Activated CD4-positive, CD25-positive, alpha-beta regulatory T cell treated with anti-CD3 and anti-CD28 coated beads, Interleukin-2, amount 50 U/mL, for 72 hours (primary cell): Measurements from ENCODE around the gene THOC2.
A peak's percentile ranks its signal among the peaks of the same experiment; 100 is the strongest.
"Not testable (repeated sequence)": the region's sequence is repeated elsewhere in the genome, so short reads cannot be mapped to it uniquely, and the experiment has no call there.

ENCODE experiments used
- DNase-seq: peaks from one replicate; pipeline ENCODE4 v3.0.0; 2021

THOC2 gene, protein sequence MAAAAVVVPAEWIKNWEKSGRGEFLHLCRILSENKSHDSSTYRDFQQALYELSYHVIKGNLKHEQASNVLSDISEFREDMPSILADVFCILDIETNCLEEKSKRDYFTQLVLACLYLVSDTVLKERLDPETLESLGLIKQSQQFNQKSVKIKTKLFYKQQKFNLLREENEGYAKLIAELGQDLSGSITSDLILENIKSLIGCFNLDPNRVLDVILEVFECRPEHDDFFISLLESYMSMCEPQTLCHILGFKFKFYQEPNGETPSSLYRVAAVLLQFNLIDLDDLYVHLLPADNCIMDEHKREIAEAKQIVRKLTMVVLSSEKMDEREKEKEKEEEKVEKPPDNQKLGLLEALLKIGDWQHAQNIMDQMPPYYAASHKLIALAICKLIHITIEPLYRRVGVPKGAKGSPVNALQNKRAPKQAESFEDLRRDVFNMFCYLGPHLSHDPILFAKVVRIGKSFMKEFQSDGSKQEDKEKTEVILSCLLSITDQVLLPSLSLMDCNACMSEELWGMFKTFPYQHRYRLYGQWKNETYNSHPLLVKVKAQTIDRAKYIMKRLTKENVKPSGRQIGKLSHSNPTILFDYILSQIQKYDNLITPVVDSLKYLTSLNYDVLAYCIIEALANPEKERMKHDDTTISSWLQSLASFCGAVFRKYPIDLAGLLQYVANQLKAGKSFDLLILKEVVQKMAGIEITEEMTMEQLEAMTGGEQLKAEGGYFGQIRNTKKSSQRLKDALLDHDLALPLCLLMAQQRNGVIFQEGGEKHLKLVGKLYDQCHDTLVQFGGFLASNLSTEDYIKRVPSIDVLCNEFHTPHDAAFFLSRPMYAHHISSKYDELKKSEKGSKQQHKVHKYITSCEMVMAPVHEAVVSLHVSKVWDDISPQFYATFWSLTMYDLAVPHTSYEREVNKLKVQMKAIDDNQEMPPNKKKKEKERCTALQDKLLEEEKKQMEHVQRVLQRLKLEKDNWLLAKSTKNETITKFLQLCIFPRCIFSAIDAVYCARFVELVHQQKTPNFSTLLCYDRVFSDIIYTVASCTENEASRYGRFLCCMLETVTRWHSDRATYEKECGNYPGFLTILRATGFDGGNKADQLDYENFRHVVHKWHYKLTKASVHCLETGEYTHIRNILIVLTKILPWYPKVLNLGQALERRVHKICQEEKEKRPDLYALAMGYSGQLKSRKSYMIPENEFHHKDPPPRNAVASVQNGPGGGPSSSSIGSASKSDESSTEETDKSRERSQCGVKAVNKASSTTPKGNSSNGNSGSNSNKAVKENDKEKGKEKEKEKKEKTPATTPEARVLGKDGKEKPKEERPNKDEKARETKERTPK (N-terminal part only)

GRCh38 chrX:123732670-123733363 lies at the start of gene THOC2:
TSS of gene THOC2 (minus strand) at chrX:123733052. CDS start at chrX:123733022, 30 bp downstream.
- peak; percentile 66 for DNase-seq

GRCh38 chrX:123781786-123782185 lies 48.9 kb upstream of the THOC2 start:
- not testable (repeated sequence) for DNase-seq

- DNase-seq: no peak
Measured at GRCh38 chrX:123779908-123780396, 47.1 kb upstream of the THOC2 start.

- no peak for DNase-seq
Measured at GRCh38 chrX:123773258-123773988, 40.6 kb upstream of the THOC2 start.

GRCh38 chrX:123771449-123772064 lies 38.7 kb upstream of the THOC2 start:
- no peak for DNase-seq

DNA sequence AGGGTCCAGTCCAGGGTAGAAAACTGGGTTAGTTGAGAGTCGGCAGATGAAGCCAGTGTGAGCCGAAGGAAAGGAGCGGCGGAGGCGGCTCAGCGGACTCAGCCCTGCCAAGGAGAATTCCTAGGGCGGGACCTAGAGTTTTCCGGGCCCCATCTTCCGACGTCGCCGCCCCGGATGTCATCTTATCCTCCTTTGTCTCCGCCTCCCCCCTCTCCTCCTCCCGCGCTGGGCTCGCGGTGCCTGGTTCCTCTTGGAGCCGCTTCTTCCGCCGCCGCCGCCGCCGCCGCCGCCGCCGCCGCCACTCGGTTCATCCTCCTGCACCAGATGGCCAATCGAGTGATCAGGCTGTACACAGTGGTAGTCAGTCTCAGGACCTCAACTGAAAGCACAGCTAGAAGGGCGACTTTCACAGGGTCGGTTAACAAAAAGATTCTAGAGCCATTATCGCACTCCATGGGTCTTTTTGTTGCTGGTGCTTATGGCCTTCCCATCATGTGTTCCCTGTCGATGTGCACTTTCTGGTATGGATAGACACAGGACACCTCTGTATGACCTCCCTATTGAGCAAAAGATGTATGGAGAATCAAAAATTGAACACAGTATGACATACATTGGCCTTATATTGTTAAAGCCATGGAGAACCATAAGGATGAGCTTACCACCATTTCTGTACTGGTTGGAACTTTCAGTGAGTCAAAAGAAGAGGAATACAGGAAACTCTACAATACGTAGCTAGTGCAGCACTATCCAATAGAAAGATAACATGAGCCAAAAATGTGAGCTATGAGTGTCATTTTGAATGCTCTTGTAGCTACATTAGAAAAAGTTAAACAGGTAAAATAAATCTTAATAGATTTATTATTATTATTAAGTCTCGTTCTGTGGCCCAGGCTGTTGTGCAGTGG lies 32.4 kb upstream of the THOC2 start:
- peak; percentile 61 for DNase-seq

DNA sequence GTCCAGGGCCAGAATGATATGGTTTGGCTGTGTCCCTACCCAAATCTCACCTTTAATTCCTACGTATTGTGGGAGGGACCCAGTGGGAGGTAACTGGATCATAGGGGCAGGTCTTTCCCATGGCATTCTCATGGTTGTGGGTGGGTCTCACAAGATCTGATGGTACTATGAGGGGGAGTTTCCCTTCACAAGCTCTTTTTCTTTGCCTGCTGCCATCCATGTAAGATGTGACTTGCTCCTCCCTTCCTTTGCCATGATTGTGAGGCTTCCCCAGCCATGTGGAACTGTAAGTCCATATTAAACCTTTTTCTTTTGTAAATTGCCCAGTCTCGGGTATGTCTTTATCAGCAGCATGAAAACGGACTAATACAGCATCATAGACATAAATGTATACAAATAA lies 27.0 kb upstream of the THOC2 start:
- not testable (repeated sequence) for DNase-seq

DNA sequence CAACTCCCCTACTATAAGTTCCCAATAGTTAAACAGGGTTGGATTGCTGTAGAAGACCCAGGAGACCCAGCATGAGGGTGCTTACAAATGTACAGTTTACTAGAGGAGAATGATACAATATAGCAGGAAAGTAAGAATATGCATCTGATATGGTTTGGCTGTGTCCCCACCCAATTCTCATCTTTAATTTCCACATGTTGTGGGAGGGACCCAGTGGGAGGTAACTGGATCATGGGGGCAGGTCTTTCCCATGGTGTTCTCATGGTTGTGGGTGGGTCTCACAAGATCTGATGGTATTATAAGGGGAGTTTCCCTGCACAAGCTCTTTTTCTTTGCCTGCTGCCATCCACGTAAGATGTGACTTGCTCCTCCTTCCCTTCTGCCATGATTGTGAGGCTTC lies 24.9 kb upstream of the THOC2 start:
- not testable (repeated sequence) for DNase-seq

DNA sequence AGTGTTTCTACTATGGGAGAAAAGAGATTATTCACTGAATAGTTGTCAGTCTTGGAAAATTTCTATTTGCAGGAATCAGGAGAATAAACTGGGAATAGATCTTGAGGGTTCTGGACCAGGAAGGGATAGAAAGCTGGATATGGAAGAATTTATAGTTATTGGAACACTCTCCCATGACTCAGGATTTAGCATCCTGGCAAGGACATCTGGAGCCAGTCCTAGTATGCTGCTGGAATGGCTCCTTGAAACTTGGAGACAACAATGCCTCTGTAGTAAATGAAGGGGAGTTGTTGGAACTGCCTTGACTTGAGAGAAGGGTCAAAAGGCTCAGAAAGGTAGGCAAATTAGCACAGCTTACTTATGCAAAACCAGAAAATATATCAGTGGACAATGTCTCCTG lies 23.5 kb upstream of the THOC2 start:
- DNase-seq: no peak

- DNase-seq: no peak
Measured at GRCh38 chrX:123755107-123755506, 22.3 kb upstream of the THOC2 start.

DNA sequence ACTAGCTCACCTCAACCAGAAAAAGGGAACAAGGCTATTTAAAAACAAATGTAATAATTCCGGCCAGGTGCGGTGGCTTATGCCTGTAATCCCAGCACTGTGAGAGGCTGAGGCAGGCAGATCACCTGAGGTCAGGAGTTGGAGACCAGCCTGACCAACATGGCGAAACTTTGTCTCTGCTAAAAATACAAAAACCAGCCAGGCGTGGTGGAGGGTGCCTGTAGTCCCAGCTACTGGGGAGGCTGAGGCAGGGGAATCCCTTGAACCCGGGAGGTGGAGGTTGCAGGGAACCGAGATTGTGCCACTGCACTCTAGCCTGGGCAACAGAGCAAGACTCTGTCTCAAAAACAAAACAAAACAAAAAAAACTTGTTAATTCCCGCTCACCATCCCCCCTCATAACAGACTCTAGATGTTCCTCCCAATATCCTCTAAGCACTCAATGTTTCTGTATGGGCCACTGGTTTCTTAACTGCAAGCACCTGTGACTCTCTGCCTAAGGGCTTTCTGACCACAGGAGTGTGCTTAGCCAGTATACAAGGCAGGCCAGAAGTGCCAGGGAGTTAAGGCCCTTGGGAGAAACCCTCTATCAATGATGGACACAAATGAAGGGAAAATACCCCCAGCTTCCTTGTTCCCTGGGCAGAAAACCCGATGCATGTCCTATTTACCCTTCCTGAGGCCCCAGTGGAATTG lies 21.0 kb upstream of the THOC2 start:
- DNase-seq: no peak

- DNase-seq: no peak
Measured at GRCh38 chrX:123749643-123750042, 16.8 kb upstream of the THOC2 start.

- no peak for DNase-seq
Measured at GRCh38 chrX:123745511-123745910, 12.7 kb upstream of the THOC2 start.

DNA sequence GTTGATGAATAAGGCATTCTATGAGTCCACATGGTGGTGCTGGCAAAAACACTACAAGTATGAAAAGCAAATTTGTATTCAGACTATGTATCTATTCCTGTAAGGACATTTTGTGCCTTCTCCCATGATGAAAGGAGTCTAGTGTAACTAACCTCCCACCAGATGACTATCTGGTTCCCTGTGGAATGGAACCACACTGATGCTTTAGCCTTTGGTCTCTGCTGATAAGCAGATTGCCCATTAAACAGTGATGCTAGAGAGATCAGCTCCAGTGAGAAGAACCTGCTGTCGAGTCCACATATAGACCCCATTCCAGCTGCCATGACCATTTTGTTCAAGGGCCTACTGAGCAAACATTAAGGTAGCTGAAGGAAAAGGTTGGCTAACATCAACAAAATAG lies 10.5 kb upstream of the THOC2 start:
- DNase-seq: no peak

- no peak for DNase-seq
Measured at GRCh38 chrX:123742440-123742839, 9.6 kb upstream of the THOC2 start.

DNA sequence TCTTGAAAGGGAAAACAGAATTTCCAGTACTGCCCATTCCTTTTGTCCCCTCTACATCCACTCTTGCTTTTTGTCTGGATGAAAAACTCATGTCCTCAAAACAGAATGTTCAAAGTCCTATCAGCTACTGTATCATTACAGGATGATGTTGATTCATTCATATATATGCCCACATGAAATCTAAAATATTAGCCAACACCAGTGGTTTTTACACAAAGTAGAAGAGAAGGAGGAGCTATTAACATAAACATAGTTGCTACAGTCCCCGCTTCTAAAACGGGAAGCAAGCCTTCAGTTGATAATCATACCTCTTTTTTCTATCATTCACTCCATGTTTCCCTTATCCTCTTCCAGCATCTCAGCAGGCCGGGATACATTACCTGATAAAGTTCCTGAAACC lies 7.7 kb upstream of the THOC2 start:
- no peak for DNase-seq

DNA sequence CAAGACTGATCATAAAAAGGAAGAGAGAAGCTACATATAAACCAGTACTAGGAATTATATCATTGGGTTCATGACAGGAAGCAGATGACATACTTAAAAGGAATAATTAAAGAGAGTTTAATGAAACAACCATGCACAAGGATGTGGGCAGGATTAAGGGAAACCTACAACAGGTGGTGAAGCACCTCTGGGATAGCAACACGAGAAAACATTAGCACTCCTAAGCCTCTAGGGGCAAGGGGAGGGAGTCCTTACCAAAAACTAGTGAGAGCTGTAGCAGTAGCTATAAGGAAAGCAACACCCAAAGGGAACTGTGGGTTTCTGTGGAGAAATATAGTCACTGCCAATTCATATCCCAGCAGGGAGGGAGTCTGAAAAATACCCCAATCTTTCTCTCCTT lies 7.2 kb upstream of the THOC2 start:
- no peak for DNase-seq

GRCh38 chrX:123739474-123739873 lies 6.6 kb upstream of the THOC2 start:
- no peak for DNase-seq

DNA sequence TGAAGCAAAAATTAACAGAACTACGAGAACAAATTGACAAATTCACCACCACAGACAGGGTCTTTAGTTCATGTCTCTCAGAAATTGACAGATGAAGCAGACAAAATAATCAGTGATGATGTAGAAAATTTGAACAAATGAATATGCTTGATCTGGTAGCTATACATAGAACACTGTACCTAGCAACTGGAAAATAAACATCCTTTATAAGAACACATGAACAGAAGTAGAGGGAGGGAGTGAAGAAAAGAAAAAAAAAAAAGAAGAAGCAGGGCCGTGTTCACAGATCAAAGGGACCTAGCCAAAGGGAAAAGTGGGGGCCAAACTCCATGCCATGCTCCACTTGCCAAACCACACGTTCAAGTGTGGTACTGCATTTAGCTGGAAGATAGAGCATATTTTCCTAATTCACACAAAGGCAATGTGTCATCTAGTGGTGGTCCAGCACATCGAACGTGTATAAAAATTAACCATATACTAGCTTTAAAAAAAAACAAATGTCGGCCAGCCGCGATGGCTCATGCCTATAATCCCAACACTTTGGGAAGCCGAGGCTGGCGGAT lies 5.6 kb upstream of the THOC2 start:
- DNase-seq: no peak
